GM10248 (cell line): ENCODE results near the gene RAMP3.

Experiments used
- CTCF ChIA-PET: fragments of 300-600 bp; sonication (Branson Sonifier 250); formaldehyde crosslinking; extraction: SDS; loops from one replicate; lab custom pipeline; 2021; ENCODE audit warnings: antibody characterized with exemption; lab: Yijun Ruan, JAX
- POLR2A ChIA-PET: fragments of 350-650 bp; sonication (Branson Sonifier 250); formaldehyde crosslinking; extraction: SDS; loops from one replicate; lab custom pipeline; 2020; ENCODE audit warnings: antibody characterized with exemption; lab: Yijun Ruan, JAX
- DNase-seq: peaks from one replicate; pipeline ENCODE4 v3.0.0; 2012; ENCODE audit errors: extremely low spot score
- TF ChIP-seq, protein P1 (sequence below): IDR thresholded peaks from 2 replicates; pipeline ENCODE4 v1.5.1; 2012; ENCODE audit warnings: mild to moderate bottlenecking, low read depth; ENCODE audit errors: extremely low read depth, missing control alignments, control extremely low read depth

RAMP3 gene

DNA sequence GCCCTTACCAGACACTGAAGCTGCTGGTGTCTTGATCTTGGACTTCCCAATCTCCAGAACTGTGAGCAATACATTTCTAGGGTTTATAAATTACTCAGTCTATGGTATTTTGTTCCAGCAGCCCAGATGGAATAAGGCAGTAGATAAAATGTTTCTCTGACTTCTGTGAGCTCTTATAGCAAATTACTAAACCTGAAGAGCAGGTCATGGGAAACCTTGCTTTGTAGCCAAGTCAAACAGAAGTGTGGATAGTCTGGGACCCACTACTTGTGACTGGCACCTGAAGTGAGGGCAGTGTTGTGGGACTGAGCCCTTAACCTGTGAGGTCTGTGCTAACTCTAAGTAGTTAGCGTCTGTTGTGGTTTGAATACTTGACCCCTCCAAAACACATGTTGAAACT, 41.5 kb upstream of the RAMP3 start:
- ChIA-PET POLR2A (interaction anchor here (0.6 kb wide), 1 partner anchor 19 kb away, joined by 3 read pairs; no protein-coding TSS in a partner anchor), CTCF (interaction anchor here (1.0 to 8.2 kb wide), 4 partner anchors 15 to 259 kb away, joined by 3 to 41 read pairs (median 4); no protein-coding TSS in a partner anchor)
- TF ChIP-seq, protein P1, sequence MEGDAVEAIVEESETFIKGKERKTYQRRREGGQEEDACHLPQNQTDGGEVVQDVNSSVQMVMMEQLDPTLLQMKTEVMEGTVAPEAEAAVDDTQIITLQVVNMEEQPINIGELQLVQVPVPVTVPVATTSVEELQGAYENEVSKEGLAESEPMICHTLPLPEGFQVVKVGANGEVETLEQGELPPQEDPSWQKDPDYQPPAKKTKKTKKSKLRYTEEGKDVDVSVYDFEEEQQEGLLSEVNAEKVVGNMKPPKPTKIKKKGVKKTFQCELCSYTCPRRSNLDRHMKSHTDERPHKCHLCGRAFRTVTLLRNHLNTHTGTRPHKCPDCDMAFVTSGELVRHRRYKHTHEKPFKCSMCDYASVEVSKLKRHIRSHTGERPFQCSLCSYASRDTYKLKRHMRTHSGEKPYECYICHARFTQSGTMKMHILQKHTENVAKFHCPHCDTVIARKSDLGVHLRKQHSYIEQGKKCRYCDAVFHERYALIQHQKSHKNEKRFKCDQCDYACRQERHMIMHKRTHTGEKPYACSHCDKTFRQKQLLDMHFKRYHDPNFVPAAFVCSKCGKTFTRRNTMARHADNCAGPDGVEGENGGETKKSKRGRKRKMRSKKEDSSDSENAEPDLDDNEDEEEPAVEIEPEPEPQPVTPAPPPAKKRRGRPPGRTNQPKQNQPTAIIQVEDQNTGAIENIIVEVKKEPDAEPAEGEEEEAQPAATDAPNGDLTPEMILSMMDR: no peak
- no peak for DNase-seq

DNA sequence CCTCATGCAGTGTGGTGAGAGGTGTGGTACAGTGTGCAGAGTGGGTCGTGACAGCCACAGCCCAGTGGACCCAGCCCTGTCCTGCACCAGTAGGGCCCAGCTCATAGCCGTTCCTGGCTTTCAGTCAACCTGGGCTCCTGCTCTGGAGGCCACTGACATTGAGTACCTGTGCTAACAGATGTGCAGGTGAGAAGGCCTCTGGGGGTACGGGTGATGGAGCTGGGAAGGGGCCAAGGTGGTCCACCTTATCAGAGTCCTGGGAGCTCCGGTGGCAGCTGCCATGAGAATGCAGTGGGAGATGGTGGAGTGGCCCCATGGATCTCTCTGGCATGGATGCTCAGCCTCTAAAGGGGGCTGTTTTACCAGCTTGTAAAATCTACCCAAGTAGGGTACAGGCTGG, 40.0 kb upstream of the RAMP3 start:
- ChIA-PET POLR2A (no interaction called here), CTCF (interaction anchor here (8.2 kb wide), 1 partner anchor 19 kb away, joined by 41 read pairs; no protein-coding TSS in a partner anchor)
- no peak for DNase-seq
- TF ChIP-seq, protein P1: no peak

DNA sequence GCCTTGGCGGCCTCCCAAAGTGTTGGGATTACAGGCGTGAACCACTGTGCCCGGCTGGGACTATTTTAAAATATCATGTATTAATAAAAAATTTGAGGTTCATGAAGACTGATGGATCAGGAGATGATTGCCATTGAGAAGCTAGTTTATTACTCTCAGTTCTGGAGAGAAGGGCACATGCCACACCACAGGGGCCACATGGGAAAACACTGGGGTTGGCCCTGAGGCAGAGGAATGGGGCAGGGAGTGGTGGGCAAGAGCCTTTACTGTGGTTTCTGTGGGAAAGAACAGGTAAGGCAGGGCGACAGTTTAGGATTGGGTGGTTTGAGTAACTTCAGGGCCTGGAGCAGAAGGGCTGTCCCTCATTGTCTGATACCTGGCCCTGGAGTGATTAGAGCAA, 39.3 kb upstream of the RAMP3 start:
- CTCF ChIA-PET: interaction anchor here (8.2 kb wide), 1 partner anchor 18 kb away, joined by 41 read pairs; no protein-coding TSS in a partner anchor
- TF ChIP-seq, protein P1: no peak
- POLR2A ChIA-PET: no interaction called here
- DNase-seq: no peak

DNA sequence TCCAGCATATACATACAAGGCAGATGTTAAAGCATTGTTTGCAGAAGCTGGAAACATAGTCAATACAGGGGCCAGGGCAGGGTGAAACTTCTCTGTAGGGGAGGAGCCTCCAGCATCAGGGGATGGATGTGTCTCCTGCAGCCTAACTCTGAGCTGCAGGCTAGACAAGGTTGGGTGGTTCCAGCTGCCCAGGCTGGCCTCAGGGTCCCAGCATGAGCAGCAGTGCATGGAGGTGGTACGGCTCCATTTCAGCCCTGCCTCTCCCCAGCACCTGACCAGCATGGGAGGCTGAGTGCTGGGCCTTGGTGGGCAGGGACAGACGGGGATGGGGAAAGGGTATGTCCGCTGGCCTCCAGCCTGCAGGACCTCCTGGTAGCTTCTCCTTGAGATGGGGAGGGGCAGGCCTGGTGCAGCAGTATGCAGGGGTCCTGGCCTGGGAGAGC, 38.7 kb upstream of the RAMP3 start:
- ChIA-PET CTCF (interaction anchor here (8.2 kb wide), 1 partner anchor 17 kb away, joined by 41 read pairs; no protein-coding TSS in a partner anchor), POLR2A (no interaction called here)
- TF ChIP-seq, protein P1: no peak

DNA sequence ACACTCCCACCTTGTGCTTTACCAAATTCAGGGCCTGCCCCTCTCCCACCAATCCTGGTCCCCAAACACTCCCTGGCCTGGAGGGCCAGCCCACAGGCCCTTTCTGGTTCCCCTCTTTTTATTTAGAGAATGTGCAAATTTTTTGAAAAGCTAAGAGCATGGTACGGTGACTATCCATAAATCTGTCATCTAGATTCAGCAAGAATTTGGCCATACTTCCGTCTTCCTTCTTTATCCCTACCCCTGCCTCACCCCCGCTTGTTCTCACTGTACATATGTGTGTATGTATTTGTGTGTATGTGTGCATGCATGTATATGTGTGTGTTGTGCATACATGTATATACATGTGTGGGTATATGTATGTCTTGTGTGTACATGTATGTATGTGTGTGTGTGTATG, 38.0 kb upstream of the RAMP3 start:
- POLR2A ChIA-PET: no interaction called here
- CTCF ChIA-PET: interaction anchor here (8.2 kb wide), 1 partner anchor 17 kb away, joined by 41 read pairs; no protein-coding TSS in a partner anchor
- TF ChIP-seq, protein P1: no peak
- no peak for DNase-seq

More for the DNA sequence above, 38.7 kb upstream of the RAMP3 start:
- no peak for DNase-seq

DNA sequence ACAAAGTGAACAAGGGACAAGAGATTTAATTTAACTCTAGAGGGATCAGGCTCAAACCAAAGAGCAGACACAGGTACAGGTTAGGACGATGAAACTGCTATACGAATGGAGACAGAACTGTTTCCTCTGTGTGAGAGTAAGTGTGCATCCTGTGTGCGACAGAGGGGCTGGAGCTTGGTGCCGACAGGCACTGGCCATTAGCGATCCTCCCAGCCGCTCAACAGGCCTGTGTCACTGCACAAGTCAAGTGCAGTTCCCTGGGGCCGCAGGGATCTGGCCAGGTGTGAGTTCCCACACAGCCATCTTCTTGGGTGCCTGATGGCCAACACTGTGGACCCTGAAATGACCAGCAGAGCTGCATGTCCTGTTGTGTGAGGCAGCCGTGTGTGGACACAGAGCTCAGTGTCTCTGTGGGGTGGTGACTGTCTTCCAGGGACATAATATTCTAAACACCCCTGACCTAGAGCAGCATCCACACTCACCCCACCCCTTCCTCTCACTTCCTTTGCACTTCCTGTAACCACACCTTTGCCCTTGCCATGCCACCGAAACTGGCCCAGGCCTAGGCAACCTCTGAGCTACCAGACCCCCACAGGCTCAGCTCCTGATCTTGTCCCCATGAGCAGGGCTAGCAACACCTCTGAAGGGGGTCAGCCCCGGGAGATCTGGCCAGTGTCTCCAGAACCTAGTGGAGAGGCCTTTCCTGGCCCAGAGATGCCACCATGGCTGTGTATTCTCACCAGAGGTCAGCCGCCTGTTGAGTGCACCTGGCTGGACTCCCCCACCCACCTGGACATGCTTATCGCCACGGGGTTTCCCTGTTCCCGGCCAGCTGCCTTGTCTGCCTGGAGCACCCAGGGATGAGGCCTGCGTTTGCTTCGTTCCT, 34.4 kb upstream of the RAMP3 start:
- CTCF ChIA-PET: interaction anchor here (1.0 to 5.4 kb wide), 2 partner anchors 10 to 13 kb away, joined by 3 to 37 read pairs; no protein-coding TSS in a partner anchor
- TF ChIP-seq, protein P1: no peak
- POLR2A ChIA-PET: no interaction called here
- DNase-seq: no peak
